HG02678 (cell line): Measurements from ENCODE around the gene GSTCD.

ENCODE experiments used
- ATAC-seq: cut with Tn5 transposase; IDR thresholded peaks from one replicate; pipeline ENCODE4 v1.9.1; 2021; ENCODE audit warnings: mild to moderate bottlenecking, moderate library complexity; ENCODE audit not compliant: unreplicated experiment

GSTCD gene

GRCh38 chr4:105871997-105872396 lies 163.4 kb downstream of the GSTCD start:
- no peak for ATAC-seq

- no peak for ATAC-seq
These were observed 166.6 kb downstream of the GSTCD start for GRCh38 chr4:105875233-105875632.

GRCh38 chr4:105878668-105879067 lies 170.1 kb downstream of the GSTCD start:
- no peak for ATAC-seq

- ATAC-seq = no peak
These were observed 178.9 kb downstream of the GSTCD start for GRCh38 chr4:105887508-105887907.

- peak; percentile 28 for ATAC-seq
These were observed 186.3 kb downstream of the GSTCD start, which contains the start of gene NPNT for GRCh38 chr4:105894660-105895582. NPNT (plus strand) TSS chr4:105895471; CDS start chr4:105895653, 182 bp downstream.

- ATAC-seq = peak; percentile 48
These were observed 187.2 kb downstream of the GSTCD start for GRCh38 chr4:105895583-105896460.

- ATAC-seq = peak; percentile 13
These were observed 187.9 kb downstream of the GSTCD start for GRCh38 chr4:105896461-105896942.
